PC-3 (cell line): ENCODE measurements around the gene SCYL1. TPM values are rescaled to one million over a fixed set of nuclear protein-coding genes. Genes with fewer than 3 reads are reported as not detected.

Source experiments
- ATAC-seq: fragments of 200-7000 bp; cut with Tn5 transposase; 2 replicates; pipeline ENCODE4 v1.9.1; 2020; ENCODE audit warnings: mild to moderate bottlenecking, moderate library complexity
- BruUV-seq: library from RNA; stranded (reverse); fragments of 400-500 nt; replicated peaks from 2 replicates; lab custom pipeline; 2021; lab: Mats Ljungman, UMichigan
- CTCF ChIA-PET: fragments of 300-600 bp; sonication (Branson Sonifier 250); formaldehyde crosslinking; loops from one replicate; lab custom pipeline; 2022; ENCODE audit warnings: antibody characterized with exemption; lab: Charles Lee
- POLR2A ChIA-PET: fragments of 300-600 bp; sonication (Branson Sonifier 250); formaldehyde crosslinking; loops from one replicate; lab custom pipeline; 2022; ENCODE audit warnings: antibody characterized with exemption; ENCODE audit not compliant: unreplicated experiment; lab: Charles Lee
- DNase-seq: peaks from one replicate; pipeline ENCODE4 v3.0.0-alpha.2; 2015
- H2AFZ ChIP-seq: fragments of 300-600 bp; sonication (generic); 2 replicates; pipeline ENCODE4 v1.6.0; 2016; ENCODE audit warnings: antibody characterized with exemption, low read length
- H3F3A ChIP-seq: fragments of 300-600 bp; sonication (generic); one replicate; pipeline ENCODE4 v1.6.0; 2017; ENCODE audit warnings: antibody characterized with exemption, low read length, control low read depth, mild to moderate bottlenecking; ENCODE audit not compliant: unreplicated experiment
- H3K27ac ChIP-seq: fragments of 300-600 bp; sonication (generic); 2 replicates; pipeline ENCODE4 v1.5.1; 2016; ENCODE audit warnings: mild to moderate bottlenecking, low read length
- H3K27me3 ChIP-seq: fragments of 300-600 bp; sonication (generic); 2 replicates; pipeline ENCODE4 v1.6.1; 2016; ENCODE audit warnings: low read length, mixed read lengths
- H3K36me3 ChIP-seq: fragments of 300-600 bp; sonication (generic); 2 replicates; pipeline ENCODE4 v1.6.1; 2016; ENCODE audit warnings: low read depth, mixed run types, low read length, mixed read lengths
- H3K4me1 ChIP-seq: fragments of 300-600 bp; sonication (generic); 2 replicates; pipeline ENCODE4 v1.5.1; 2016; ENCODE audit warnings: low read length; ENCODE audit not compliant: insufficient read depth
- H3K4me2 ChIP-seq: fragments of 300-600 bp; sonication (generic); 2 replicates; pipeline ENCODE4 v1.6.0; 2016; ENCODE audit warnings: low read length
- H3K4me3 ChIP-seq: fragments of 300-600 bp; sonication (generic); 2 replicates; pipeline ENCODE4 v1.5.1; 2016; ENCODE audit warnings: mild to moderate bottlenecking, low read length, mixed read lengths
- H3K79me2 ChIP-seq: fragments of 300-600 bp; sonication (generic); 2 replicates; pipeline ENCODE4 v1.6.1; 2017; ENCODE audit warnings: low read length, mixed read lengths
- H3K9ac ChIP-seq: fragments of 300-600 bp; sonication (generic); 2 replicates; pipeline ENCODE4 v1.6.0; 2016; ENCODE audit warnings: mild to moderate bottlenecking, low read length
- H3K9me2 ChIP-seq: fragments of 300-600 bp; sonication (generic); replicated peaks from 2 replicates; pipeline ENCODE4 v1.6.1; 2016; ENCODE audit warnings: mixed run types, low read length, mixed read lengths
- H3K9me3 ChIP-seq: fragments of 300-600 bp; sonication (generic); 2 replicates; pipeline ENCODE4 v1.6.1; 2016; ENCODE audit warnings: low read length, mixed read lengths
- H4K20me1 ChIP-seq: fragments of 300-600 bp; sonication (generic); 2 replicates; pipeline ENCODE4 v1.6.1; 2016; ENCODE audit warnings: low read length, mixed read lengths
- CTCF ChIP-seq: fragments of 300-600 bp; sonication (generic); conservative IDR thresholded peaks from 2 replicates; pipeline ENCODE4 v1.5.1; 2017; ENCODE audit warnings: antibody characterized with exemption, low read depth, mild to moderate bottlenecking, low read length
- EZH2 ChIP-seq: fragments of 300-600 bp; sonication (generic); IDR thresholded peaks from one replicate; pipeline ENCODE4 v1.6.1; 2017; ENCODE audit warnings: antibody characterized with exemption, mild to moderate bottlenecking, low read length; ENCODE audit not compliant: unreplicated experiment
- EZH2phosphoT487 ChIP-seq: fragments of 300-600 bp; sonication (generic); IDR thresholded peaks from 2 replicates; pipeline ENCODE4 v1.6.1; 2018; ENCODE audit warnings: mild to moderate bottlenecking, antibody characterized with exemption, low read length, borderline replicate concordance
- intact Hi-C: fragments of 100-400 bp; cut with micrococcal nuclease; formaldehyde crosslinking; loops from 2 replicates; pipeline ENCODE4 v1.9.0; 2023
- total RNA-seq: library from RNA; depleted of rRNA; stranded (reverse); fragments of >200 nt; gene quantifications from 2 replicates; pipeline ENCODE4 v1.2.3, GENCODE V29; 2014

Gene SCYL1
- total RNA-seq, 1 experiment from 2014 or later = 201 TPM

- Histone ChIP-seq H3K4me2 (peak overlapping the region; percentile 81), H3K9me3 (no peaks in the 10 kb centered on the region), H3K9ac (peak overlapping the region; percentile 6; the same call in 1 of the 2 replicates), H3K27ac (peak overlapping the region; percentile 91), H4K20me1 (no peaks in the 10 kb centered on the region), H3K27me3 (no peaks in the 10 kb centered on the region), H2AFZ (no peak overlapping the region), H3K36me3 (no peaks in the 10 kb centered on the region), H3K79me2 (peaks cover 22% of the 10 kb centered on the region), H3K4me3 (no peak overlapping the region), H3F3A (peaks cover 12% of the 10 kb centered on the region), H3K9me2 (no peaks in the 10 kb centered on the region), H3K4me1 (peaks cover 59% of the 10 kb centered on the region)
- BruUV-seq = no TSS peak
- intact Hi-C loops = no loop called here
- no peak for DNase-seq
- CTCF ChIA-PET = interaction anchor here (1.0 to 1.7 kb wide), 5 partner anchors 11 to 34 kb away, joined by 3 to 12 read pairs (median 6); partner anchors contain the start of genes FAM89B, SCYL1 and ZNRD2
- no peak for ATAC-seq
- TF ChIP-seq EZH2 (no peak), CTCF (no peak), EZH2phosphoT487 (no peak)
- POLR2A ChIA-PET = interaction anchor here (1.5 kb wide), 1 partner anchor 11 kb away, joined by 10 read pairs; the partner anchor contains the start of gene ZNRD2
Measured at GRCh38 chr11:65559535-65559934, 34.7 kb downstream of the SCYL1 start.

- H3K9me3 ChIP-seq = no peaks in the 10 kb centered on the region
- no peaks in the 10 kb centered on the region for H3K27me3 ChIP-seq
- peak overlapping the region; percentile 28; the same call in 1 of the 2 replicates for H3K4me3 ChIP-seq
- H2AFZ ChIP-seq = peak overlapping the region; percentile 20; the same call in 1 of the 2 replicates
- H3K4me2 ChIP-seq = peak overlapping the region; percentile 81
- no peaks in the 10 kb centered on the region for H3K9me2 ChIP-seq
- CTCF ChIA-PET = interaction anchor here (1.0 to 1.7 kb wide), 5 partner anchors 10 to 35 kb away, joined by 3 to 12 read pairs (median 6); partner anchors contain the start of genes FAM89B, SCYL1 and ZNRD2
- H4K20me1 ChIP-seq = no peaks in the 10 kb centered on the region
- ATAC-seq (peak; percentile 49), DNase-seq (peak; percentile 98)
- H3F3A ChIP-seq = peaks cover 12% of the 10 kb centered on the region
- no peak for TF ChIP-seq EZH2phosphoT487
- no peak for TF ChIP-seq EZH2
- no peak for TF ChIP-seq CTCF
- H3K9ac ChIP-seq = peak overlapping the region; percentile 58
- no TSS peak for BruUV-seq
- H3K27ac ChIP-seq = peak overlapping the region; percentile 91
- peaks cover 17% of the 10 kb centered on the region for H3K79me2 ChIP-seq
- intact Hi-C loops = loop anchor here (1.0 kb wide), 1 partner anchor 10 kb away; the partner anchor contains the start of gene ZNRD2
- POLR2A ChIA-PET = interaction anchor here (1.5 kb wide), 1 partner anchor 10 kb away, joined by 10 read pairs; the partner anchor contains the start of gene ZNRD2
- no peaks in the 10 kb centered on the region for H3K36me3 ChIP-seq
- H3K4me1 ChIP-seq = peaks cover 54% of the 10 kb centered on the region
Measured at GRCh38 chr11:65559951-65560537, 35.2 kb downstream of the SCYL1 start.
